GM21529 (cell line): ENCODE results near the gene DHFR2.

Source experiments
- ATAC-seq: cut with Tn5 transposase; IDR thresholded peaks from one replicate; pipeline ENCODE4 v1.9.1; 2021; ENCODE audit not compliant: unreplicated experiment

The DHFR2 gene

GRCh38 chr3:94008253-94008652, 54.5 kb downstream of the DHFR2 start:
- no peak for ATAC-seq
